SK-N-SH (cell line): ENCODE results near the gene MAPKAPK5. TPM values are rescaled to one million over a fixed set of nuclear protein-coding genes. Genes with fewer than 3 reads are reported as not detected.

ENCODE experiments used
- CTCF ChIA-PET: fragments of 300-600, 350-600 bp; formaldehyde crosslinking; extraction: SDS; loops from one replicate; lab custom pipeline; 2021; lab: Yijun Ruan, JAX
- POLR2A ChIA-PET: fragments of 350-600 bp; sonication (Branson Sonifier 250); formaldehyde crosslinking; extraction: SDS; loops from one replicate; lab custom pipeline; 2020; ENCODE audit warnings: antibody characterized with exemption, inconsistent platforms; lab: Yijun Ruan, JAX
- DNase-seq: peaks from one replicate; pipeline ENCODE4 v3.0.0; 2012
- H2AFZ ChIP-seq: fragments of 200-600 bp; sonication (generic); 2 replicates; pipeline ENCODE4 v1.8.1; 2016; ENCODE audit warnings: antibody characterized with exemption, mild to moderate bottlenecking, low read depth
- H3F3A ChIP-seq: fragments of 200-600 bp; sonication (generic); replicated peaks from 2 replicates; pipeline ENCODE3; 2016; ENCODE audit warnings: antibody characterized with exemption, mild to moderate bottlenecking; ENCODE audit not compliant: insufficient read depth
- H3K27ac ChIP-seq, 2 experiments: fragments of 200-500 bp in 1 of 2; fragments of 200-600 bp in 1 of 2; sonication (Bioruptor generic) in 1 of 2; sonication (generic), shearing (Covaris generic) in 1 of 2; 2 replicates each; pipeline versions ENCODE4 v1.5.1 to v1.6.1; 2014 to 2016; ENCODE audit warnings: low read depth in 2 of 2, inconsistent platforms in 1 of 2, low read length in 1 of 2, mild to moderate bottlenecking in 1 of 2, mixed read lengths in 1 of 2
- H3K27me3 ChIP-seq: fragments of 200-600 bp; sonication (generic), shearing (Covaris generic); 2 replicates; pipeline ENCODE4 v1.6.1; 2016; ENCODE audit warnings: mixed run types; ENCODE audit not compliant: insufficient read depth
- H3K36me3 ChIP-seq, 2 experiments: fragments of 200-500 bp in 1 of 2; fragments of 200-600 bp in 1 of 2; sonication (Bioruptor generic) in 1 of 2; sonication (generic) in 1 of 2; replicated peaks in 1 of 2; 2 replicates each; pipeline versions ENCODE3 to v1.5.1; 2014 to 2016; ENCODE audit warnings: low read length in 1 of 2, mild to moderate bottlenecking in 1 of 2; ENCODE audit not compliant: insufficient read depth in 2 of 2, control insufficient read depth in 1 of 2
- H3K4me1 ChIP-seq, 2 experiments: fragments of 200-500 bp in 1 of 2; fragments of 200-600 bp in 1 of 2; sonication (Bioruptor generic) in 1 of 2; sonication (generic), shearing (Covaris generic) in 1 of 2; 2 replicates each; pipeline versions ENCODE4 v1.5.1 to v1.6.1; 2014 to 2016; ENCODE audit warnings: low read depth in 1 of 2, low read length in 1 of 2, mixed run types in 1 of 2; ENCODE audit not compliant: insufficient read depth in 2 of 2, control insufficient read depth in 1 of 2
- H3K4me2 ChIP-seq: fragments of 200-600 bp; sonication (generic), shearing (Covaris generic); 2 replicates; pipeline ENCODE4 v1.6.1; 2017; ENCODE audit warnings: mixed run types
- H3K4me3 ChIP-seq, 2 experiments: fragments of 200-500 bp in 1 of 2; fragments of 200-600 bp in 1 of 2; sonication (Bioruptor generic) in 1 of 2; sonication (generic), shearing (Covaris generic) in 1 of 2; 2 replicates each; pipeline versions ENCODE4 v1.5.1 to v1.8.1; 2014 to 2016; ENCODE audit warnings: low read depth in 2 of 2, inconsistent platforms in 1 of 2, low read length in 1 of 2, mild to moderate bottlenecking in 1 of 2, mixed read lengths in 1 of 2, moderate library complexity in 1 of 2
- H3K79me2 ChIP-seq: fragments of 200-600 bp; sonication (generic); 2 replicates; pipeline ENCODE4 v1.8.1; 2017; ENCODE audit warnings: mild to moderate bottlenecking; ENCODE audit not compliant: insufficient read depth
- H3K9ac ChIP-seq: fragments of 200-600 bp; sonication (generic); 2 replicates; pipeline ENCODE4 v1.6.1; 2017; ENCODE audit warnings: mixed run types
- H3K9me2 ChIP-seq: fragments of 200-600 bp; sonication (generic); 2 replicates; pipeline ENCODE4 v1.6.1; 2017; ENCODE audit warnings: mixed run types
- H3K9me3 ChIP-seq: fragments of 200-600 bp; sonication (generic); 2 replicates; pipeline ENCODE4 v1.6.1; 2017; ENCODE audit warnings: mixed run types, mild to moderate bottlenecking, moderate library complexity
- H4K20me1 ChIP-seq: fragments of 200-600 bp; sonication (generic); 2 replicates; pipeline ENCODE4 v1.6.1; 2017; ENCODE audit warnings: mild to moderate bottlenecking, mixed run types; ENCODE audit not compliant: insufficient read depth
- CHD2 ChIP-seq: fragments of 150-350 bp; IDR thresholded peaks from 2 replicates; pipeline ENCODE4 v1.6.1; 2018; ENCODE audit warnings: low read length; ENCODE audit not compliant: partially characterized antibody
- RFX5 ChIP-seq: IDR thresholded peaks from 2 replicates; pipeline ENCODE4 v1.6.1; 2012; ENCODE audit warnings: mild to moderate bottlenecking, improper control_type of control experiment, low read length
- TAF1 ChIP-seq: IDR thresholded peaks from 2 replicates; pipeline ENCODE4 v1.6.1; 2012; ENCODE audit warnings: low read depth, mild to moderate bottlenecking, low read length, moderate library complexity, borderline replicate concordance
- YY1 ChIP-seq: IDR thresholded peaks from 2 replicates; pipeline ENCODE4 v1.4.0; 2012; ENCODE audit warnings: low read depth, mild to moderate bottlenecking
- WGBS: methylation state at CpG from one replicate; pipeline ENCODE4 v1.1.6; 2017; ENCODE audit warnings: low lambda C conversion rate; 5-methylcytosine and 5-hydroxymethylcytosine counted together
- polyA plus RNA-seq, 3 experiments: library from polyadenylated mRNA; depleted of rRNA; stranded (reverse); fragments of >200 nt; gene quantifications; 2 replicates each; pipeline ENCODE4 v1.2.3, GENCODE V29; 2012
- TF ChIP-seq, protein P1 (sequence below): fragments of 200-600 bp; sonication (generic); IDR thresholded peaks from 2 replicates; pipeline ENCODE4 v1.6.1; 2017; ENCODE audit warnings: antibody characterized with exemption, mild to moderate bottlenecking, moderate library complexity
- TF ChIP-seq, protein P2 (sequence below): fragments of 150-350 bp; IDR thresholded peaks from 2 replicates; pipeline ENCODE4 v1.6.1; 2017; ENCODE audit warnings: antibody characterized with exemption, low read length, low read depth, borderline replicate concordance
- TF ChIP-seq, protein P3 (sequence below): fragments of 150-350 bp; IDR thresholded peaks from 2 replicates; pipeline ENCODE4 v1.6.1; 2016; ENCODE audit warnings: mild to moderate bottlenecking, low read depth, low read length
- TF ChIP-seq, protein P4 (sequence below): IDR thresholded peaks from 2 replicates; pipeline ENCODE4 v1.4.0; 2012; ENCODE audit warnings: low read depth, borderline replicate concordance

Gene MAPKAPK5
- polyA plus RNA-seq, 1 of the 3 experiments (the other 2 are of a cell fraction), result 38.1 TPM

DNA sequence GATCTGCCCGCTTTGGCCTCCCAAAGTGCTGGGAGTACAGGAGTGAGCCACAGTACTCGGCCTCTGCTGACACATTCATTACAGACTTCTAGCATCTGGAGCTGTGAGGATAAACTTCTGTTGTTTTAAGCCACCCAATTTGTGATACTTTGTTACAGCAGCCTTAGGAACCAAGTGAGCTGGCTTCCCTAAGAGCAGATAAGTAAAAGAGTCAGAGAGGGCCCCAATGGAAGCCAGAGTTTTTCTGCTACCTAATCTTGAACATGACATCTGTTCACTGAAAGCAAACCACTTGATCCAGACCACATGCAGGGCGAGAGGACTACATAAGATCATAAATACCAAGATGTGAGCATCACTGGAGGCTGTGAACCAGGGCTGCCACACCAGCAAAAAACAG is 3.7 kb upstream of the MAPKAPK5 start (continued):
- no peak for TF ChIP-seq RFX5
- no peak for TF ChIP-seq YY1
- no peak for TF ChIP-seq TAF1

DNA sequence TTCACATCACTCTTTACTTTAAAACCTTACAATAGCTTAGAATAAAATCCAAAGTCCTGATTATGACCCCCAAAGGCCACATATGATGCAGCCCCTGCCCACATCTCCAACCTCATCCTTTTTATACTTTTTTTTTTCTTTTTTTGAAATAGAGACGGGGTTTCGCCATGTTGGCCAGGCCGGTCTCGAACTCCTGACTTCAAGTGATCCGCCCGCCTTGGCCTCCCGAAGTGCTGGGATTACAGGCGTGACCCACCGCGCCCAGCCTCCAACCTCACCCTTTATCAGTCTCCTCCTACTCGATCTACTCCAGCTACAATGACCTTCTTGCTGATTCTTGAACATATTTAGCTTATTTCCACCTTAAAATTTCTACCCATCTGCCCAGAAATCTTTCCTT is 1.2 kb upstream of the MAPKAPK5 start:
- CTCF ChIA-PET, result interaction anchor here (2.6 kb wide), 1 partner anchor 87 kb away, joined by 13 read pairs; no protein-coding TSS in a partner anchor
- H2AFZ ChIP-seq, result peak overlapping the region; percentile 93; the same call in 1 of the 2 replicates
- no peaks in the 10 kb centered on the region for H4K20me1 ChIP-seq
- peaks cover 9% of the 10 kb centered on the region for H3F3A ChIP-seq
- TF ChIP-seq CHD2, result no peak
- TF ChIP-seq, protein P1, sequence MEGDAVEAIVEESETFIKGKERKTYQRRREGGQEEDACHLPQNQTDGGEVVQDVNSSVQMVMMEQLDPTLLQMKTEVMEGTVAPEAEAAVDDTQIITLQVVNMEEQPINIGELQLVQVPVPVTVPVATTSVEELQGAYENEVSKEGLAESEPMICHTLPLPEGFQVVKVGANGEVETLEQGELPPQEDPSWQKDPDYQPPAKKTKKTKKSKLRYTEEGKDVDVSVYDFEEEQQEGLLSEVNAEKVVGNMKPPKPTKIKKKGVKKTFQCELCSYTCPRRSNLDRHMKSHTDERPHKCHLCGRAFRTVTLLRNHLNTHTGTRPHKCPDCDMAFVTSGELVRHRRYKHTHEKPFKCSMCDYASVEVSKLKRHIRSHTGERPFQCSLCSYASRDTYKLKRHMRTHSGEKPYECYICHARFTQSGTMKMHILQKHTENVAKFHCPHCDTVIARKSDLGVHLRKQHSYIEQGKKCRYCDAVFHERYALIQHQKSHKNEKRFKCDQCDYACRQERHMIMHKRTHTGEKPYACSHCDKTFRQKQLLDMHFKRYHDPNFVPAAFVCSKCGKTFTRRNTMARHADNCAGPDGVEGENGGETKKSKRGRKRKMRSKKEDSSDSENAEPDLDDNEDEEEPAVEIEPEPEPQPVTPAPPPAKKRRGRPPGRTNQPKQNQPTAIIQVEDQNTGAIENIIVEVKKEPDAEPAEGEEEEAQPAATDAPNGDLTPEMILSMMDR, result no peak
- TF ChIP-seq, protein P2, sequence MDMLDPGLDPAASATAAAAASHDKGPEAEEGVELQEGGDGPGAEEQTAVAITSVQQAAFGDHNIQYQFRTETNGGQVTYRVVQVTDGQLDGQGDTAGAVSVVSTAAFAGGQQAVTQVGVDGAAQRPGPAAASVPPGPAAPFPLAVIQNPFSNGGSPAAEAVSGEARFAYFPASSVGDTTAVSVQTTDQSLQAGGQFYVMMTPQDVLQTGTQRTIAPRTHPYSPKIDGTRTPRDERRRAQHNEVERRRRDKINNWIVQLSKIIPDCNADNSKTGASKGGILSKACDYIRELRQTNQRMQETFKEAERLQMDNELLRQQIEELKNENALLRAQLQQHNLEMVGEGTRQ, result no peak
- TF ChIP-seq, protein P3, sequence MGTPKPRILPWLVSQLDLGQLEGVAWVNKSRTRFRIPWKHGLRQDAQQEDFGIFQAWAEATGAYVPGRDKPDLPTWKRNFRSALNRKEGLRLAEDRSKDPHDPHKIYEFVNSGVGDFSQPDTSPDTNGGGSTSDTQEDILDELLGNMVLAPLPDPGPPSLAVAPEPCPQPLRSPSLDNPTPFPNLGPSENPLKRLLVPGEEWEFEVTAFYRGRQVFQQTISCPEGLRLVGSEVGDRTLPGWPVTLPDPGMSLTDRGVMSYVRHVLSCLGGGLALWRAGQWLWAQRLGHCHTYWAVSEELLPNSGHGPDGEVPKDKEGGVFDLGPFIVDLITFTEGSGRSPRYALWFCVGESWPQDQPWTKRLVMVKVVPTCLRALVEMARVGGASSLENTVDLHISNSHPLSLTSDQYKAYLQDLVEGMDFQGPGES, result no peak
- TF ChIP-seq, protein P4, sequence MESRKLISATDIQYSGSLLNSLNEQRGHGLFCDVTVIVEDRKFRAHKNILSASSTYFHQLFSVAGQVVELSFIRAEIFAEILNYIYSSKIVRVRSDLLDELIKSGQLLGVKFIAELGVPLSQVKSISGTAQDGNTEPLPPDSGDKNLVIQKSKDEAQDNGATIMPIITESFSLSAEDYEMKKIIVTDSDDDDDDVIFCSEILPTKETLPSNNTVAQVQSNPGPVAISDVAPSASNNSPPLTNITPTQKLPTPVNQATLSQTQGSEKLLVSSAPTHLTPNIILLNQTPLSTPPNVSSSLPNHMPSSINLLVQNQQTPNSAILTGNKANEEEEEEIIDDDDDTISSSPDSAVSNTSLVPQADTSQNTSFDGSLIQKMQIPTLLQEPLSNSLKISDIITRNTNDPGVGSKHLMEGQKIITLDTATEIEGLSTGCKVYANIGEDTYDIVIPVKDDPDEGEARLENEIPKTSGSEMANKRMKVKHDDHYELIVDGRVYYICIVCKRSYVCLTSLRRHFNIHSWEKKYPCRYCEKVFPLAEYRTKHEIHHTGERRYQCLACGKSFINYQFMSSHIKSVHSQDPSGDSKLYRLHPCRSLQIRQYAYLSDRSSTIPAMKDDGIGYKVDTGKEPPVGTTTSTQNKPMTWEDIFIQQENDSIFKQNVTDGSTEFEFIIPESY, result no peak
- TF ChIP-seq, all 33 proteins: peak for 0
- peak overlapping the region; percentile 93 for H3K9ac ChIP-seq
- peak overlapping the region in 1 of 2 experiments; percentile 84; a peak in 1 of 4 replicates for H3K27ac ChIP-seq
- H3K4me2 ChIP-seq, result peak overlapping the region; percentile 79
- H3K27me3 ChIP-seq, result no peaks in the 10 kb centered on the region
- H3K9me2 ChIP-seq, result no peaks in the 10 kb centered on the region
- POLR2A ChIA-PET, result no interaction called here
- peaks cover 5 to 11% of the 10 kb centered on the region in 2 experiments for H3K36me3 ChIP-seq
- peaks cover 60% of the 10 kb centered on the region for H3K79me2 ChIP-seq
- WGBS, result 9% methylated on average over 11 of the region's 11 CpGs
- DNase-seq, result no peak
- H3K4me1 ChIP-seq, result peaks cover 12 to 15% of the 10 kb centered on the region in 2 experiments; a peak in 2 of 4 replicates
- H3K9me3 ChIP-seq, result no peaks in the 10 kb centered on the region
- H3K4me3 ChIP-seq, result peak overlapping the region; percentile 77 to 82
